GM12878 (cell line): ENCODE data around the gene TRERF1.

Experiments used
- CEBPB ChIP-seq, 2 experiments: fragments of 150-350 bp in 1 of 2; IDR thresholded peaks; 2 replicates each; pipeline ENCODE4 v1.6.1; 2012 to 2014; ENCODE audit warnings: low read depth in 2 of 2, low read length in 2 of 2, borderline replicate concordance in 1 of 2, inconsistent platforms in 1 of 2
- CHD2 ChIP-seq: IDR thresholded peaks from 2 replicates; pipeline ENCODE4 v1.6.1; 2011; ENCODE audit warnings: low read depth, low read length, improper control_type of control experiment, borderline replicate concordance
- IRF4 ChIP-seq: IDR thresholded peaks from 2 replicates; pipeline ENCODE4 v1.6.1; 2011; ENCODE audit warnings: low read depth, low read length
- NRF1 ChIP-seq: conservative IDR thresholded peaks from 2 replicates; pipeline ENCODE4 v1.6.1; 2011; ENCODE audit warnings: mild to moderate bottlenecking, low read depth, low read length, improper control_type of control experiment
- POLR2AphosphoS5 ChIP-seq: IDR thresholded peaks from 2 replicates; pipeline ENCODE4 v1.6.1; 2011; ENCODE audit warnings: mild to moderate bottlenecking, low read length, inconsistent platforms
- RAD21 ChIP-seq: IDR thresholded peaks from 2 replicates; pipeline ENCODE4 v1.6.1; 2011; ENCODE audit warnings: mild to moderate bottlenecking, low read depth, low read length, moderate library complexity; ENCODE audit not compliant: insufficient read depth
- SP1 ChIP-seq: IDR thresholded peaks from one replicate; pipeline ENCODE4 v1.6.1; 2011; ENCODE audit warnings: low read depth, low read length
- YY1 ChIP-seq: IDR thresholded peaks from 2 replicates; pipeline ENCODE4 v1.6.1; 2011; ENCODE audit warnings: low read depth, mild to moderate bottlenecking, low read length
- TF ChIP-seq, protein P1 (sequence below), 3 experiments: IDR thresholded peaks in 2 of 3; conservative IDR thresholded peaks in 1 of 3; 2 replicates each; pipeline ENCODE4 v1.5.1; 2011; ENCODE audit warnings: low read depth in 3 of 3, low read length in 3 of 3, mild to moderate bottlenecking in 3 of 3, control low read depth in 2 of 3, moderate library complexity in 2 of 3, inconsistent platforms in 1 of 3, mixed read lengths in 1 of 3; ENCODE audit not compliant: control insufficient read depth in 2 of 3, insufficient read depth in 1 of 3; ENCODE audit errors: extremely low read depth in 1 of 3
- TF ChIP-seq, protein P2 (sequence below): IDR thresholded peaks from 2 replicates; pipeline ENCODE4 v1.6.1; 2011; ENCODE audit warnings: low read depth, mild to moderate bottlenecking, low read length, moderate library complexity, borderline replicate concordance; ENCODE audit errors: extremely low read depth

DNA sequence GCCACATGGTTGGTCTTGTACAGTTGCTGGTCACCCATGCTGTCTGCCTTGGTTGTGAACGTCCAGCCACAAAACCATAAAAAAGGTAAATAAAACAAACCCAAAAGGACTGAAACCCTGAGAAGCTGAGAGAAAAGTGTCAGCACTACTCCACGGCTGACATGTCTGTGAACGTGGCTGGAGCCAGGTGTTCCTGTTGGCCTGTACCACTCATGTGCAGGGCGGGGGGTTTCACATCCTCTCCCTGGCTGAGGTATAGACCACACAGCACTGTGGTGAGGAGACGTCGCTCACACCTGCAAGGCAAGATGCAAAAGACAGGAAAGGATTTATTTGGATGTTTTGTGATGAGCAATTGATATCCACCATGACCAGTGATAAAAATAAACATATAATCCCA is 182.2 kb downstream of the TRERF1 start:
- TF ChIP-seq RAD21 (0 out of 2 replicates have a peak, but pooled peaks have one; percentile 13), YY1 (no peak), SP1 (no peak), IRF4 (peak; percentile 85; the same call in 1 of the 2 replicates), CEBPB (IDR thresholded peaks at IDR 0.05; ENCODE audit: borderline replicate concordance in 1 of 2, low read depth in 2 of 2, low read length in 2 of 2) (no peak), POLR2AphosphoS5 (no peak), NRF1 (no peak), CHD2 (peak; percentile 46; the same call in 1 of the 2 replicates)
- TF ChIP-seq, protein P1, sequence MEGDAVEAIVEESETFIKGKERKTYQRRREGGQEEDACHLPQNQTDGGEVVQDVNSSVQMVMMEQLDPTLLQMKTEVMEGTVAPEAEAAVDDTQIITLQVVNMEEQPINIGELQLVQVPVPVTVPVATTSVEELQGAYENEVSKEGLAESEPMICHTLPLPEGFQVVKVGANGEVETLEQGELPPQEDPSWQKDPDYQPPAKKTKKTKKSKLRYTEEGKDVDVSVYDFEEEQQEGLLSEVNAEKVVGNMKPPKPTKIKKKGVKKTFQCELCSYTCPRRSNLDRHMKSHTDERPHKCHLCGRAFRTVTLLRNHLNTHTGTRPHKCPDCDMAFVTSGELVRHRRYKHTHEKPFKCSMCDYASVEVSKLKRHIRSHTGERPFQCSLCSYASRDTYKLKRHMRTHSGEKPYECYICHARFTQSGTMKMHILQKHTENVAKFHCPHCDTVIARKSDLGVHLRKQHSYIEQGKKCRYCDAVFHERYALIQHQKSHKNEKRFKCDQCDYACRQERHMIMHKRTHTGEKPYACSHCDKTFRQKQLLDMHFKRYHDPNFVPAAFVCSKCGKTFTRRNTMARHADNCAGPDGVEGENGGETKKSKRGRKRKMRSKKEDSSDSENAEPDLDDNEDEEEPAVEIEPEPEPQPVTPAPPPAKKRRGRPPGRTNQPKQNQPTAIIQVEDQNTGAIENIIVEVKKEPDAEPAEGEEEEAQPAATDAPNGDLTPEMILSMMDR (IDR thresholded peaks at IDR 0.05 in 2 of 3, conservative IDR thresholded peaks at IDR 0.05 in 1 of 3; ENCODE audit: control insufficient read depth in 2 of 3, extremely low read depth in 1 of 3, insufficient read depth in 1 of 3, low read depth in 3 of 3, low read length in 3 of 3), result no peak
- TF ChIP-seq, protein P2, sequence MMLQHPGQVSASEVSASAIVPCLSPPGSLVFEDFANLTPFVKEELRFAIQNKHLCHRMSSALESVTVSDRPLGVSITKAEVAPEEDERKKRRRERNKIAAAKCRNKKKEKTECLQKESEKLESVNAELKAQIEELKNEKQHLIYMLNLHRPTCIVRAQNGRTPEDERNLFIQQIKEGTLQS, result no peak
